Chondrocyte (in vitro differentiated cells): ENCODE results near the gene COL6A2. TPM values are rescaled to one million over a fixed set of nuclear protein-coding genes. Genes with fewer than 3 reads are reported as not detected.

ENCODE experiments used
- DNase-seq: peaks from one replicate; pipeline ENCODE4 v3.0.0; 2021; ENCODE audit warnings: mixed read lengths, low spot score
- H3K27ac Mint-ChIP-seq: one replicate; pipeline ENCODE4 v1.8.0; 2021; ENCODE audit warnings: mild to moderate bottlenecking, moderate library complexity, mixed read lengths; ENCODE audit not compliant: unreplicated experiment
- H3K27me3 Mint-ChIP-seq: 2 replicates; pipeline ENCODE4 v1.8.0; 2021; ENCODE audit warnings: low read depth, mixed read lengths
- H3K36me3 Mint-ChIP-seq: 2 replicates; pipeline ENCODE4 v1.8.0; 2021; ENCODE audit warnings: low read depth, mixed read lengths
- H3K4me1 Mint-ChIP-seq: 2 replicates; pipeline ENCODE4 v1.8.0; 2021; ENCODE audit warnings: low read depth, mild to moderate bottlenecking, mixed read lengths
- H3K4me3 Mint-ChIP-seq: one replicate; pipeline ENCODE4 v1.8.0; 2021; ENCODE audit warnings: mild to moderate bottlenecking, moderate library complexity, mixed read lengths; ENCODE audit not compliant: unreplicated experiment
- H3K9me3 Mint-ChIP-seq: 2 replicates; pipeline ENCODE4 v1.8.0; 2021; ENCODE audit warnings: low read depth, mixed read lengths
- total RNA-seq: library from RNA; stranded (reverse); gene quantifications from 3 replicates; pipeline ENCODE4 v1.2.1, GENCODE V29; 2021
- TF ChIP-seq, protein P1 (sequence below): fragments of 200-600 bp; sonication (generic); IDR thresholded peaks from 2 replicates; pipeline ENCODE4 v1.5.0; 2021; ENCODE audit warnings: antibody characterized with exemption, mild to moderate bottlenecking, moderate library complexity

COL6A2 gene
- total RNA-seq, 1 donor from 2014 or later, result 1,646 TPM

DNA sequence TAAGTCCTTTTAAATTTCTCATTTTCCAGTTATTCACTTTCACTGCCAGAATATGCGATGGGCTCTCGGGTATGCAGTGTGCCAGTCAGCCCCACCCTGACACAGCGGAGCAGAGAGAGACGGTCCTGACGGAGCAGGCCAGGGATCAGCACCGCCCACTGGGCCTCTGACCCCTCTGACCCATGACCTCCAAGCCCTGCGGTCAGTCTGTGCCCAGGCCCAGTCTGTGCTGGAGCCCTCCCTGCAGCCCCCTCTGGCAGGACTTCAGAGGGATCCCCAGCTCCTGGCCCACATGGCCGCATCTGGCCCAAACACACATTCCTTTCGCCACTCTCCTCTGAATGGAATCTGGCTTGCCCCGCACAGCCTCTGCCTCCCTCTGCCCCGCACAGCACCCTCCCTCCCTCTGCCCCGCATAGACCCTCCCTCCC, 43.4 kb upstream of the COL6A2 start:
- no peaks in the 10 kb centered on the region for H3K9me3 Mint-ChIP-seq
- H3K27me3 Mint-ChIP-seq, result no peaks in the 10 kb centered on the region
- peak overlapping the region; percentile 75 for H3K27ac Mint-ChIP-seq
- H3K4me3 Mint-ChIP-seq, result no peak overlapping the region
- DNase-seq, result peak; percentile 74
- no peaks in the 10 kb centered on the region for H3K36me3 Mint-ChIP-seq
- peaks cover 57% of the 10 kb centered on the region for H3K4me1 Mint-ChIP-seq
- TF ChIP-seq, protein P1, sequence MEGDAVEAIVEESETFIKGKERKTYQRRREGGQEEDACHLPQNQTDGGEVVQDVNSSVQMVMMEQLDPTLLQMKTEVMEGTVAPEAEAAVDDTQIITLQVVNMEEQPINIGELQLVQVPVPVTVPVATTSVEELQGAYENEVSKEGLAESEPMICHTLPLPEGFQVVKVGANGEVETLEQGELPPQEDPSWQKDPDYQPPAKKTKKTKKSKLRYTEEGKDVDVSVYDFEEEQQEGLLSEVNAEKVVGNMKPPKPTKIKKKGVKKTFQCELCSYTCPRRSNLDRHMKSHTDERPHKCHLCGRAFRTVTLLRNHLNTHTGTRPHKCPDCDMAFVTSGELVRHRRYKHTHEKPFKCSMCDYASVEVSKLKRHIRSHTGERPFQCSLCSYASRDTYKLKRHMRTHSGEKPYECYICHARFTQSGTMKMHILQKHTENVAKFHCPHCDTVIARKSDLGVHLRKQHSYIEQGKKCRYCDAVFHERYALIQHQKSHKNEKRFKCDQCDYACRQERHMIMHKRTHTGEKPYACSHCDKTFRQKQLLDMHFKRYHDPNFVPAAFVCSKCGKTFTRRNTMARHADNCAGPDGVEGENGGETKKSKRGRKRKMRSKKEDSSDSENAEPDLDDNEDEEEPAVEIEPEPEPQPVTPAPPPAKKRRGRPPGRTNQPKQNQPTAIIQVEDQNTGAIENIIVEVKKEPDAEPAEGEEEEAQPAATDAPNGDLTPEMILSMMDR, result no peak

DNA sequence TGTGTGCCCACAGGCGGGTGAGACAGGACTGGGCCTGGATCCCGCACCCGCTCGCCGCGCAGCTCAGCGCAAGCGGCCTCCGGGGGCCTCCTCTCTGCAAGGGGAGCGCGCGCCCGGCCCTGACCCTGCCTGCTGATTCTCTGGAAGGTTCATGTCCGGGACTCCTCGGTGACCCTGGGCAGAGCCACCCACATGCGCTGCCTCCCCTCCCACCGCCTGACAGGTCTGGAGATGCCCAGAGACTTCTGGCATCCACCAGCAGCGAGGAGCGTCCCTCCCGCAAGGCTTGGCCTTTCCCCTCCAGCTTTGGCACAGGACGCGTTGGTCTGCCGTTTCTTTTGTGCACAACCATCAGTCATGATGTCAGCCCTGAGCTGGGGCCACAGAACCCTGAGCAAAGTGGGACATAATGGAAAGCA, 42.0 kb upstream of the COL6A2 start:
- Mint-ChIP-seq H3K4me1 (peaks cover 68% of the 10 kb centered on the region), H3K9me3 (peaks cover 1% of the 10 kb centered on the region), H3K36me3 (no peaks in the 10 kb centered on the region)

DNA sequence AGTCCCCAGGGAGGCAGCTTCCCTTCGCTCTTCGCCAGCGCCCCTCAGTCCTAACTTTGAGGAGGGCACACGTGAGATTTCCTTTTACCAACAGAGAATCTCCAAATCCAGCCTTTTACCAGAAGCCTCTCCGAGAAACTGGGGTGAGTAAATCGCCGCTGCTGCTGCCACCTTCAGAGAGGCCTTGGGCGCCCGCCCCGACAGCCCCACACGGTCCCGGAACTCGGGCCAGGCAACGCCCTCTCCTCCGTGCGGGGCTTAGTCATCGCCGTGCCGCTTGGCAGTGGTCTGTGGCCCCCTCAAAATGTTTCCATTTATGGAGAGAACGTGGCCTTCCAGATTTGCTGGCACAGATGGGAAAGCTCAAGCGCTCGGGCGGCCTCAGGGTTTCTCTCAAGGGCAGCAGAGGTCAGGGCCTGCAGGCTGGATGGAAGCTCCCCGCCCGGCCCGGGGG, 41.4 kb upstream of the COL6A2 start:
- Mint-ChIP-seq H3K9me3 (peaks cover 4% of the 10 kb centered on the region), H3K27ac (peak overlapping the region; percentile 95), H3K4me3 (peak overlapping the region; percentile 65), H3K36me3 (no peaks in the 10 kb centered on the region), H3K4me1 (peaks cover 74% of the 10 kb centered on the region), H3K27me3 (no peaks in the 10 kb centered on the region)
- TF ChIP-seq, protein P1, result no peak
- DNase-seq, result peak; percentile 90

More for the DNA sequence above, 42.0 kb upstream of the COL6A2 start:
- H3K4me3 Mint-ChIP-seq, result peak overlapping the region; percentile 65
- peak; percentile 85 for DNase-seq
- H3K27ac Mint-ChIP-seq, result peak overlapping the region; percentile 95
- TF ChIP-seq, protein P1, result no peak
- H3K27me3 Mint-ChIP-seq, result no peaks in the 10 kb centered on the region

DNA sequence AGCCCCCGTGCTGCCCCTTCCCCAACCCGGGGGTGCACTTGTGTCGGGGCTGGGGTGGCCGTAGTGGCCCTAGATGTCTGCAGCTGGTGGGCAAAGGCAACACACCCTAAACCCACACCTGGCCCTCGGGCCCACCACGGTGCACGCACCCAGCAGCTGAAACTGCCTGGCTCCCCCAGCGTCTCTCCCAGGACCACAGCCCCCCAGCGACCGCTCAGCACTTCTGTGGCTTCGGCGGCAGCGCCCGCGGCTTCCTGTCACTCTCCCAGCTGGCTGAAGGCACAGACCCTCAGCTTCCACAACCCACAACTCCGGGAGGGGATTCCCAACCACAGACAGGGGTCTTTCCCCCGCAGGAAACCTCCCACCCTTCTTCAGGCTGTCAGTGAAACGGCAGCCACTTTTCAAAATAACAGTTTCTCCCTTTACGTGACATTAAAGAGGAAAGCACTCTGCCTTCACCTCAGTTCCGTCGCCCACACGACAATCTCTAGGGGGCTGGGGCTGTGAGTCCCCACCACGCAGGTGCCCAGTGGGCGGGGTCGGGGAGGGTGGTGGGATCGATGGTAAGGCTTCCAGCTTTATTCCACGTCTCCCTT, 40.7 kb upstream of the COL6A2 start:
- Mint-ChIP-seq H3K27ac (peak overlapping the region; percentile 95), H3K4me3 (no peak overlapping the region), H3K4me1 (peaks cover 74% of the 10 kb centered on the region), H3K9me3 (peaks cover 7% of the 10 kb centered on the region), H3K36me3 (no peaks in the 10 kb centered on the region), H3K27me3 (no peaks in the 10 kb centered on the region)
- TF ChIP-seq, protein P1, result no peak
- peak; percentile 74 for DNase-seq

DNA sequence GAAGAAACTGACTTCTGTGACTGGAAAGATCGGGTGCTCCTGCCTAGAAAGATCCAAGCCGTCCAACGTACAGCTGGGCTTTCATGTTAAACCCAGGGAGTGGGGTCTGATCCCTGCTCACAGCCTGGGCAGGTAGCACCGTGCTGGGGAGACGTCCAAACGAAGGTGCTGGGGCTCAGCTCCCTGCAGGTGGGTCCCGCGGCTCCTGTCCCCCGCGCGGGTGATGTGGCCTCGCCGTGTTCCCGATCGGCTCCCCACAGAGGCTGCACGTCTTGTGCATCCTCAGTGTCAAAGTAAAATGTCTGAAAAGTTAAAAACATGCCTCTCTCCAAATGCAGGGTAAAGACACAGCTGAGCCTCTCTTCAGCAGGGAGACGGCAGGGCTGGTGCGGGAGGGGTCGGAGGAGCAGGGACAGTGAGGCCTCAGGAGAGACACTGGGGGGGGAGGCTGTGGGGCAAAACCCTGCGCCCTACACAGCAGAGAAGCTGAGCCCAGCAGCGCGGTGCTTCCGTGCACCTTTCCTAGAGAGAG, 40.1 kb upstream of the COL6A2 start:
- H3K36me3 Mint-ChIP-seq, result no peaks in the 10 kb centered on the region
- H3K9me3 Mint-ChIP-seq, result peaks cover 12% of the 10 kb centered on the region
- DNase-seq, result peak; percentile 85
- H3K27ac Mint-ChIP-seq, result peak overlapping the region; percentile 78
- no peaks in the 10 kb centered on the region for H3K27me3 Mint-ChIP-seq
- peaks cover 77% of the 10 kb centered on the region for H3K4me1 Mint-ChIP-seq
- TF ChIP-seq, protein P1, result no peak
- H3K4me3 Mint-ChIP-seq, result no peak overlapping the region
